GM10248 (cell line): ENCODE data around the gene EIF1.

ENCODE experiments used
- CTCF ChIA-PET: fragments of 300-600 bp; sonication (Branson Sonifier 250); formaldehyde crosslinking; extraction: SDS; loops from one replicate; lab custom pipeline; 2021; ENCODE audit warnings: antibody characterized with exemption; lab: Yijun Ruan, JAX
- POLR2A ChIA-PET: fragments of 350-650 bp; sonication (Branson Sonifier 250); formaldehyde crosslinking; extraction: SDS; loops from one replicate; lab custom pipeline; 2020; ENCODE audit warnings: antibody characterized with exemption; lab: Yijun Ruan, JAX
- DNase-seq: peaks from one replicate; pipeline ENCODE4 v3.0.0; 2012; ENCODE audit errors: extremely low spot score
- CTCF ChIP-seq: IDR thresholded peaks from 2 replicates; pipeline ENCODE4 v1.5.1; 2012; ENCODE audit warnings: mild to moderate bottlenecking, low read depth; ENCODE audit errors: extremely low read depth, missing control alignments, control extremely low read depth

EIF1 gene

GRCh38 chr17:41723801-41724475 is 35.3 kb downstream of the EIF1 start:
- no peak for DNase-seq
- TF ChIP-seq CTCF, result no peak
- CTCF ChIA-PET, result interaction anchor here (0.9 to 2.0 kb wide), 3 partner anchors 28 to 78 kb away, joined by 3 to 6 read pairs (median 6); no protein-coding TSS in a partner anchor
- POLR2A ChIA-PET, result no interaction called here

- TF ChIP-seq CTCF, result no peak
- ChIA-PET CTCF (interaction anchor here (1.1 to 2.0 kb wide), 2 partner anchors 9 to 77 kb away, joined by 3 to 6 read pairs; no protein-coding TSS in a partner anchor), POLR2A (no interaction called here)
- DNase-seq, result no peak
Measured at GRCh38 chr17:41724476-41725050, 35.9 kb downstream of the EIF1 start.

- CTCF ChIA-PET, result interaction anchor here (1.1 kb wide), 1 partner anchor 10 kb away, joined by 3 read pairs; no protein-coding TSS in a partner anchor
- TF ChIP-seq CTCF, result no peak
- DNase-seq, result no peak
- POLR2A ChIA-PET, result no interaction called here
Measured at GRCh38 chr17:41725134-41725533, 36.4 kb downstream of the EIF1 start.

GRCh38 chr17:41728056-41728455 is 39.4 kb downstream of the EIF1 start:
- ChIA-PET POLR2A (no interaction called here), CTCF (interaction anchor here (1.4 kb wide), 2 partner anchors 9 to 74 kb away, joined by 4 to 5 read pairs; no protein-coding TSS in a partner anchor)
- TF ChIP-seq CTCF, result no peak
- no peak for DNase-seq

GRCh38 chr17:41730479-41730878 is 41.8 kb downstream of the EIF1 start:
- no peak for TF ChIP-seq CTCF
- ChIA-PET POLR2A (interaction anchor here (0.7 kb wide), 1 partner anchor 39 kb away, joined by 4 read pairs; no protein-coding TSS in a partner anchor), CTCF (interaction anchor here (1.7 kb wide), 1 partner anchor 71 kb away, joined by 6 read pairs; no protein-coding TSS in a partner anchor)
- DNase-seq, result no peak

GRCh38 chr17:41731836-41732235 is 43.2 kb downstream of the EIF1 start:
- ChIA-PET POLR2A (no interaction called here), CTCF (interaction anchor here (0.8 to 1.7 kb wide), 3 partner anchors 18 to 80 kb away, joined by 3 to 10 read pairs (median 4); partner anchors contain the start of gene P3H4)
- no peak for TF ChIP-seq CTCF
- DNase-seq, result no peak
